GM10266 (cell line): ENCODE measurements around the gene NOB1.
A peak's percentile ranks its signal among the peaks of the same experiment; 100 is the strongest.

Source experiments
- DNase-seq: peaks from one replicate; pipeline ENCODE4 v3.0.0; 2012; ENCODE audit errors: extremely low spot score
- CTCF ChIP-seq: IDR thresholded peaks from 2 replicates; pipeline ENCODE4 v1.5.1; 2012; ENCODE audit warnings: mild to moderate bottlenecking, low read depth; ENCODE audit not compliant: control insufficient read depth, insufficient read depth; ENCODE audit errors: missing control alignments

NOB1 gene

GRCh38 chr16:69771651-69771967 lies 16.9 kb upstream of the NOB1 start:
- TF ChIP-seq CTCF, result no peak

GRCh38 chr16:69769404-69769803 lies 14.7 kb upstream of the NOB1 start:
- DNase-seq, result no peak
- no peak for TF ChIP-seq CTCF

More at GRCh38 chr16:69771651-69771967, 16.9 kb upstream of the NOB1 start:
- DNase-seq, result no peak

GRCh38 chr16:69768666-69769065 lies 13.9 kb upstream of the NOB1 start:
- DNase-seq, result no peak
- TF ChIP-seq CTCF, result no peak

GRCh38 chr16:69767459-69768229 lies 12.9 kb upstream of the NOB1 start:
- no peak for DNase-seq
- no peak for TF ChIP-seq CTCF

GRCh38 chr16:69763599-69763942 lies 8.8 kb upstream of the NOB1 start:
- TF ChIP-seq CTCF, result no peak
- no peak for DNase-seq

- peak; percentile 31 for DNase-seq
Observed at GRCh38 chr16:69762814-69763598, 8.3 kb upstream of the NOB1 start.

More at GRCh38 chr16:69762814-69763598, 8.3 kb upstream of the NOB1 start:
- TF ChIP-seq CTCF, result no peak
